Stimulated activated CD8-positive, alpha-beta memory T cell treated with anti-CD3 and anti-CD28 coated beads, Interleukin-7, amount 100 ng/mL, for 24 hours (primary cell): ENCODE measurements around the gene RAD51B.

Source experiments
- DNase-seq: peaks from one replicate; pipeline ENCODE4 v3.0.0-alpha.2; 2020; ENCODE audit warnings: low read depth

Gene RAD51B

DNA sequence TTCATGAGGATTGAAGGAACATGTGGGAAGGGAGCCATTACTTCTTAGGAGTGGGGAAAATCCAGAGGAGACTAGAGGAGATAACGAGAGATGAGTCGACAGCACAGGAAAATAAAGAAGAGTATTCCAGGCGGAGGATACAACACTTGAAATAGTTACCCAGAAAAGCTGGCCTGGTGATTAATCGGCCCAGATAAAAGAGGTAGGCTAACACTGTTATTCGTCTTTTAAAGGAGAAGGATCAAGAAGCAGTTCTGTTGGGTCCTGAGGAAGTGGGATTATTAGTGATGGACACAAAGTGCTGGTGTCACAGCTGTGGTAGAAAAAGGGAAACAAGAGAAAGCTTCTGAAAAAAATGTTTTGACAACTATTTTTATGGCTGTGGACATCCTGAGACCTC is 548.0 kb downstream of the RAD51B start:
- no peak for DNase-seq

DNA sequence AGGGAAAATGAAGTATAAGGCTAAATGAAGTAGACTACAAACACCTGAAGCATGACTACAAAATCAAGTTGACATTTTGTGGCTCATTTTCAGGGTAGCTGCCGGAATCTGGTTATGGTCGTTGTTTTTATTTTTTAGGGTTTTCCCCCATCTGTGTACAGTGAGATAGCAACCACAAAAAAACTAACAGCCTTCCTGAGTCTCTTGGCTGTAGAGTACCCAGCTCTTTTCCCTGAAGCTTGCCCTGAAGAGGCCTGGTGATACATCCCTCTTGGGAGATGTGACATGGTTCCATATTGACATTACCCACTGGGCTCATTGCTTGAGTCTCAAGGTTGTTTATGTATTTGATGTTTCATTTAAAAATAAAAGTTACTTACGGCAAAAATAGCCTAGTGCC is 549.3 kb downstream of the RAD51B start:
- no peak for DNase-seq

GRCh38 chr14:68369281-68370056 is 549.9 kb downstream of the RAD51B start:
- DNase-seq: no peak

DNA sequence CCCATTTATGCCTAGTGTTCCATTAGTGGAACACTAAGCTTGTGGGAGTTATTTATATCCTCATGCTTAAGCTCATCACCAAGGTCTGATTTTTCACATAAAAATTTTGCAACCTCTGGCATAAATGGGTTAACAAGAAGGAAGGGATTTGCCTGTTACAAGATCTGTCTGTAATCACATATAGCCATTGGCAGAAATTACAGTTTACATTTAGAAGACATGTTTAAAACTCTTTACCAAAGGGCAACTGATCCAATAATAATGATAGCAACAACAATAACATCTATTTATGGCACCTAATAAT is 550.4 kb downstream of the RAD51B start:
- no peak for DNase-seq

DNA sequence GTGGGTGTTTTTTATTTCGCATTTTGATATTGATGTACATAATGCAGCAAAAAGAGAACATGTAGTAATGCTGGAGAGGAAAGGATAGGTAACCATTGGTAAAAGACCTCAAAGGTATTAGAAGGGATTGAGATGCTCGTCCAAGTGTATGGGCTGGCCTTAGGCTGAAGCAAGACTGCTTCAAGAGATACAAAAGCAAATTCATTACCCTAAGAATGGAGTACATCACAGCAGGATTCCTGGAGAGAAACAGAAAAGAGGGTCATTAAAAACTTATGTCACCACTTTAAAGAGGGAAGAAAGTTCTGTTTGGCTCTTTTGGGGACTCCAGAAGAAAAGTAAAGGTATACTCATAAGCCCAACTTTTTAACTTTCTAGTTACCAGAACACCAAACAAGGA is 552.8 kb downstream of the RAD51B start:
- no peak for DNase-seq

- DNase-seq: no peak
Measured at GRCh38 chr14:68373124-68373646, 553.6 kb downstream of the RAD51B start.

GRCh38 chr14:68373847-68374444 is 554.4 kb downstream of the RAD51B start:
- no peak for DNase-seq

DNA sequence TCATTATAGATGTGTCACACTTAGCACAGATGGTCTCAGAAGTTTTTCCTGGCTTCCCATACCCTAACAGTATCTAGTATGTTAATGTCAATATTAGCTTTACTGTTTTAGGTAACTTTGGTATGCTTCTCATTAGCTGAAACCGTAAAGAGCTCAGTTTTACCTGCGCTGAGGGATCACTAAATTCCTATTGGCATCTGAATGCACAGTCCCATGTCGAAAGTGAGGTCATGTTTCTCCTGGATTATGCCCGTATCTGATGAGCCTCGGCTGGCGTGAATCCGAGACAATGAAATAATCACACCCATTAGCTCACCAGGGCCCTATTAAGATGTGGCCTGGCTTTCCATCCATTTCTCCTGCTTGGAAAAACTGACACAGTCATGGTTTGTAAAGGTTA is 555.1 kb downstream of the RAD51B start:
- no peak for DNase-seq

DNA sequence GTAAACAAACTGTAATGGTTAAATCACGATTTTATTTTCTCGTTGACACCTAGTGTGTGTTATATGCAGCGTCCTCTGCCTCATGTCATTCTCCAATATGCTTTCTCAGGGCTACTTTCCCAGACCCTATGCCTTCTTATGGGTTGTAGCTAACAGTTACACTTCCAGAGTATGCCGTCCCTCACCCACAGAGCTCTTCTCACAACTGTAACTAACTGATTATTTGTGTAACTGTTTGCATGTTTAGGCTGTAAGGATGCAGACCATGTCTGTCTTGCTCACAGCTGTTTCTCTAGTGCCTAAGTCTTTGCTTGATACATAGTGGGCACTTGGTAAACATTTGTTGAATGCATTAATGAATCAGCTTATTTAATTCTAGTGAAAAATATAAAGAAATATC is 555.8 kb downstream of the RAD51B start:
- no peak for DNase-seq

- DNase-seq: no peak
Measured at GRCh38 chr14:68376067-68376779, 556.6 kb downstream of the RAD51B start.

GRCh38 chr14:68377006-68377405 is 557.4 kb downstream of the RAD51B start:
- no peak for DNase-seq

- no peak for DNase-seq
Measured at GRCh38 chr14:68377459-68377858, 557.9 kb downstream of the RAD51B start.

DNA sequence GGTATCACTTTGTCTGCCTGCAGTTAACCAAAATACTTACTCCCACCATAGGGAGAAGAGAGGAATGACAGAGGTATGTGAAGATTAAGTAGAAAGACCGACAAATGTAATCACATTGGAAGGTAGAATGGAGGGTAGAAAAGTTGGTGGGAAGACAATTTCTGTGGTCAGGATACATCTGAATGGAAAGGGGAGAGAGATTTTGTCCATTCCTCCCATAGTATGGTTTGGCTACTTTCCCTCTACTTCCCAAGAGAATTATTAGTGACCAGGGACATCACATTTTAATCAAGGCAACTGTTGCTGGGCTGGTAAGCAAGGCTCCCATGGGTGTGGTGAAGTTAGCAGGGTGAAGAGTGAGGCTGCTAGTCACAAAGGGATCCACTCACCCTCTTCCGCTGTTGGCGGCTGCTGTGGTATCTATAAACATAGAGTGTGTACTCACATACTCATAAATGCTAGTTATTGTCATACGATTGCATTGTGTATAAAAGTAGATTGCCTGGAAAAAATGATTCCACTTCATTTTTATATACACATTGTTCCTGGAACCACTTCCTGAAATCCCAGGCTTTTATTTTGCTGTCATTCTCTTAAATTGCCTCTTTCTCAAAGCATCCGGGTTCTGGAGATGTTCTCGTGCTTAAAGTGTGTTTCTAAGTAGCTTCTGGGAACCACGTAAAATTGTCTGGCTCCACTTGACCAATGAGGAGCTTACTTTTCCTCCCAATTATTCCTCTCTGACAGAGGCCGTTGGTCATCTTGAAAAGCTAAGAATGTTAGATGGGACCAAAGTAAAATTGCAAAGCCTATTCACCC is 560.1 kb downstream of the RAD51B start:
- no peak for DNase-seq

GRCh38 chr14:68380329-68380741 is 560.8 kb downstream of the RAD51B start:
- no peak for DNase-seq

DNA sequence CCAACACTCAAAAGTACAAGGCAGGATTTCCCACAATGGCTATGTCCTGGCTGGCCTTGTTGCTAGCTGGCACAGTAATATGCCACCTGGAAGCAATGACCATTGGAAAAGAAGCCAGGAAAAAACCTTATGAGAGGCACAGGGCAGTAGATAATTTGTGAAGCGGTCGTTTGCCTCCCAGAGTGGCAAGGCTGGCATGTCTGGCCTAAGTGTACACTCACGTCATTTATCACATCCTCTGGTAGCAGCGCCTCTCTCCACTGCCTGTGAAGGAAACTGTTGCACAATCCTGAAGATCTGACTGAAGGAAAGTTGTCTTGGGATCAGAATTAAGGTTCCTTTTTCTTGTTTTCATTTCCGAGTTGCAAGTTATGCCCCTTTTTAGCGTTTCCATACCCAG is 564.8 kb downstream of the RAD51B start:
- no peak for DNase-seq

GRCh38 chr14:68384881-68385280 is 565.3 kb downstream of the RAD51B start:
- DNase-seq: no peak

GRCh38 chr14:68386446-68386845 is 566.9 kb downstream of the RAD51B start:
- no peak for DNase-seq

GRCh38 chr14:68386950-68387779 is 567.6 kb downstream of the RAD51B start:
- no peak for DNase-seq

GRCh38 chr14:68389943-68390342 is 570.4 kb downstream of the RAD51B start:
- DNase-seq: no peak

DNA sequence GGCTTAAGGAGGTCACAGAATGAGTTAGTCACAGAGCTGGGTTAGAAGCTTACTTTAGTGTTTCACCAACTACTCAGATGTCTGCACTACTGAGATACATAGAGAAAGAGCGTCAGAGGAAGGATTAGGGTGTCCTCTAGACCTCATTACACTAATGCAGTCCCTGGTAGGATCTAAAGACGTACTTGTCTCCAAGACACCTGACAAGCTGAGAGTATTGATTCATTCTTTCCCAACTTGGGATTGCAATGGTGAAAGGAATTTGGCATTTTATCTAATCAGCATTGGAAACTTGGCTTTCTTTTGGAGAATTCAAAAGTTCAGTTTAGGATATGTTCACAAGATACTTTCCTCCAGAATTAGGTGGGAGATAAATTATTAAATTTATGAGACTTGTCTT is 571.2 kb downstream of the RAD51B start:
- no peak for DNase-seq

DNA sequence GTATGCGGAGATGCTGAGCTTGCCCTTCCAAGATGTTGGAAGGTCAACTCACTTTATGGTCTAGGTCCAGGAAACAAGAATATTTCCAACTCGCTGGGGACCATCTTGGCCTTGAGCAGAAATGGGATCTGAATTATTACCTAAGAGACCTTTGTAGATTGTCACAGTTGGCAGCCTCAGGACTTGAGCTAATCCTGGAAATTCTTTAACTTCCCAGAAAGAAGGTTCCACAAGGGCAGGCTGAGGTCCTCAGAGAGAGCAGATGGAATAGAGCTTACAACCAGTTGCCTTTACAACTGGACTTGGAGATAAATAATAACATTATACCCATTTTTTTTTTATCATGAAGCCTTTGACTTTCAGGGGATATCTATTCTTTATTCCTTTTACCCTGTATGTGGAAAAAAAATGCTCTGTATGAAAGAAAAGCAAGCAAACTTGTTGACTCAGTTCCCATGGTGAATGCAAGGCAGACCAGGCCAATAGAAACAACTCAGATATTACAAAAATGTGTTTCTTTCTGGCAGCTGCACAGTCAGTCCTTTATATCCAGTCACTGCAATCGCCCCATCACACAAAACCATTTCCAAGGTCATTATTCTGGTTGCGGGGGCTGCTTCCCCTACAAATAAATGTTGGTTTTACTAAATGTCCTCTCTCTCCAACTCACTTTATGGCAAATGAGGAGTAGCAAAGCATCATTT is 571.9 kb downstream of the RAD51B start:
- no peak for DNase-seq
